Mammary epithelial cell (primary cell): ENCODE results near the gene AGPAT3.

ENCODE experiments used
- EZH2 ChIP-seq: IDR thresholded peaks from 2 replicates; pipeline ENCODE4 v1.6.1; 2012; ENCODE audit warnings: low read length, inconsistent platforms, borderline replicate concordance
- TF ChIP-seq, protein P1 (sequence below), 2 donors: IDR thresholded peaks in 1 of 2; conservative IDR thresholded peaks in 1 of 2; 2 replicates each; pipeline ENCODE4 v1.5.1; 2011 to 2012; ENCODE audit warnings: inconsistent platforms in 2 of 2, low read length in 2 of 2, mild to moderate bottlenecking in 2 of 2, control low read depth in 1 of 2, low read depth in 1 of 2; ENCODE audit not compliant: insufficient read depth in 1 of 2; ENCODE audit errors: extremely low read depth in 1 of 2

DNA sequence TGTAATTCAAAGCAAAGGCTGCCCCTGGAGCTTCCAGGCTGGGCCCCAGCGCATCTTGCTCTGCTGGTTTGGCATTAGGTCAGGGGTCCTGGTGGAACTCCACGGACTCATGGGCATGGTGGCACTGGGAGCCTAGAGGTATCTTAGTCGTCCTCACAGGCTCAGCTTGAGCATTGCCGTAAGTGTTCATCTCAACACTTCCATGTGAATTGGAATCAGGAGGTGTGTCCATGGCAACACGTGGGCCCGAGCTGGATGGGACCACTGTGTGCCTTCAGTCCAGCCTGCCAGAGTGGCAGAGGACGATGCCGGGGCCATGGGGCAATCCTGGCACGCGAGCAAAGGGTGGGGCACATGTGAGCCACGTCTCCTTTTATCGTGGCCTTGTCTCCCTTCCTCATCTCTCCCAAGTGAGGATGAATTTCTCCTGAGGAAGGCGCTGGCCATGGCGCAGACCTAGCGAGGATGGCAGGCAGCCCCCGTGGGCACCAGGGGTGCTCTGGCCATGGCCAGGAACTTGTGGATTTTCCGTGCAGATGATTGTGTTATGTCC, 47.0 kb downstream of the AGPAT3 start:
- TF ChIP-seq, protein P1, sequence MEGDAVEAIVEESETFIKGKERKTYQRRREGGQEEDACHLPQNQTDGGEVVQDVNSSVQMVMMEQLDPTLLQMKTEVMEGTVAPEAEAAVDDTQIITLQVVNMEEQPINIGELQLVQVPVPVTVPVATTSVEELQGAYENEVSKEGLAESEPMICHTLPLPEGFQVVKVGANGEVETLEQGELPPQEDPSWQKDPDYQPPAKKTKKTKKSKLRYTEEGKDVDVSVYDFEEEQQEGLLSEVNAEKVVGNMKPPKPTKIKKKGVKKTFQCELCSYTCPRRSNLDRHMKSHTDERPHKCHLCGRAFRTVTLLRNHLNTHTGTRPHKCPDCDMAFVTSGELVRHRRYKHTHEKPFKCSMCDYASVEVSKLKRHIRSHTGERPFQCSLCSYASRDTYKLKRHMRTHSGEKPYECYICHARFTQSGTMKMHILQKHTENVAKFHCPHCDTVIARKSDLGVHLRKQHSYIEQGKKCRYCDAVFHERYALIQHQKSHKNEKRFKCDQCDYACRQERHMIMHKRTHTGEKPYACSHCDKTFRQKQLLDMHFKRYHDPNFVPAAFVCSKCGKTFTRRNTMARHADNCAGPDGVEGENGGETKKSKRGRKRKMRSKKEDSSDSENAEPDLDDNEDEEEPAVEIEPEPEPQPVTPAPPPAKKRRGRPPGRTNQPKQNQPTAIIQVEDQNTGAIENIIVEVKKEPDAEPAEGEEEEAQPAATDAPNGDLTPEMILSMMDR (conservative IDR thresholded peaks at IDR 0.05 in 1 of 2, IDR thresholded peaks at IDR 0.05 in 1 of 2; ENCODE audit: extremely low read depth in 1 of 2, insufficient read depth in 1 of 2, low read depth in 1 of 2, low read length in 2 of 2), result no peak
- no peak for TF ChIP-seq EZH2
